HepG2 (cell line): ENCODE measurements around the gene GLCE. TPM values are rescaled to one million over a fixed set of nuclear protein-coding genes. Genes with fewer than 3 reads are reported as not detected.

Experiments
- CREBL2 ChIP-seq: sonication (generic); formaldehyde crosslinking; IDR thresholded peaks from 2 replicates; pipeline ENCODE4 v1.8.1; 2023; ENCODE audit warnings: missing genetic modification reagents, mild to moderate bottlenecking, borderline replicate concordance
- ETS1 ChIP-seq: sonication (generic); formaldehyde crosslinking; IDR thresholded peaks from 2 replicates; pipeline ENCODE4 v1.4.0; 2020; ENCODE audit warnings: missing genetic modification reagents
- FOXO1 ChIP-seq: sonication (generic); formaldehyde crosslinking; IDR thresholded peaks from 2 replicates; pipeline ENCODE4 v1.4.0; 2020; ENCODE audit warnings: missing genetic modification reagents
- HNF1B ChIP-seq: sonication (generic); formaldehyde crosslinking; IDR thresholded peaks from 2 replicates; pipeline ENCODE4 v1.5.1; 2020; ENCODE audit warnings: mild to moderate bottlenecking, moderate library complexity, missing genetic modification reagents
- HOXD1 ChIP-seq: sonication (generic); formaldehyde crosslinking; IDR thresholded peaks from 2 replicates; pipeline ENCODE4 v1.5.0; 2020; ENCODE audit warnings: missing genetic modification reagents
- ISL2 ChIP-seq: sonication (generic); formaldehyde crosslinking; IDR thresholded peaks from 2 replicates; pipeline ENCODE4 v1.5.0; 2020; ENCODE audit warnings: missing genetic modification reagents
- MXD3 ChIP-seq: IDR thresholded peaks from 2 replicates; pipeline ENCODE4 v1.6.1; 2016; ENCODE audit warnings: mild to moderate bottlenecking, missing biosample characterization, missing genetic modification reagents
- ZFP82 ChIP-seq: sonication (generic); formaldehyde crosslinking; IDR thresholded peaks from 2 replicates; pipeline ENCODE4 v1.5.1; 2020; ENCODE audit warnings: mild to moderate bottlenecking, missing genetic modification reagents, borderline replicate concordance
- ZNF407 ChIP-seq: sonication (generic); formaldehyde crosslinking; IDR thresholded peaks from one replicate; pipeline ENCODE4 v1.5.1; 2020; ENCODE audit warnings: mild to moderate bottlenecking, missing genetic modification reagents; ENCODE audit errors: not compliant biosample characterization
- ZNF574 ChIP-seq: sonication (generic); formaldehyde crosslinking; IDR thresholded peaks from 2 replicates; pipeline ENCODE4 v1.4.0; 2020; ENCODE audit warnings: missing genetic modification reagents
- polyA plus RNA-seq, 8 experiments: library from polyadenylated mRNA; depleted of rRNA in 3 of 8; stranded (reverse) in 7 of 8; unstranded in 1 of 8; fragments of >200 nt; fragmentation: Illumina TruSeq in 4 of 8; extraction: Trizol in 4 of 8; gene quantifications; 2 replicates each; pipeline versions ENCODE4 v1.2.1 to v1.2.3, GENCODE V29; 2011 to 2016; ENCODE audit warnings: low read depth in 4 of 8, missing spikeins in 1 of 8, mixed read lengths in 1 of 8; ENCODE audit not compliant: insufficient read depth in 1 of 8
- total RNA-seq, 5 experiments: library from RNA; depleted of rRNA; stranded (reverse); fragments of >200 nt; fragmentation: Illumina TruSeq; extraction: Trizol; gene quantifications; 2 replicates each; pipeline ENCODE4 v1.2.3, GENCODE V29; 2016; ENCODE audit warnings: low read depth in 1 of 5

GLCE gene
- total and polyA plus RNA-seq, 2 of the 13 experiments (the other 11 are each of a cell fraction or from before 2014, with no cell fraction given): 12.9 to 23.4 TPM

- TF ChIP-seq ZNF407 (CRISPR knock-in tag) (peak; percentile 67), ETS1 (no peak), ISL2 (CRISPR knock-in tag) (no peak; the same call in 1 of the 2 replicates), CREBL2 (no peak), ZNF574 (CRISPR knock-in tag) (peak; percentile 64; the same call in 1 of the 2 replicates), FOXO1 (peak; percentile 16; the same call in 1 of the 2 replicates), HNF1B (CRISPR knock-in tag) (no peak; the same call in 1 of the 2 replicates), ZFP82 (CRISPR knock-in tag) (0 out of 2 replicates have a peak, but pooled peaks have one; percentile 51), HOXD1 (CRISPR knock-in tag) (no peak), MXD3 (CRISPR knock-in tag) (no peak)
These were observed at the start of gene GLCE (continued) for GRCh38 chr15:69160141-69160993.
